Uterus (tissue), 4 donors: ENCODE measurements around the gene KLHL7. TPM values are rescaled to one million over a fixed set of nuclear protein-coding genes. Genes with fewer than 3 reads are reported as not detected.

Source experiments
- DNase-seq, 2 donors: peaks; one replicate each; pipeline ENCODE4 v3.0.0-alpha.2; 2019 to 2020
- H3K27ac ChIP-seq, 2 donors: fragments of 200-600 bp; sonication (generic); 1 replicate in 1 of 2; 2 replicates in 1 of 2; pipeline ENCODE4 v1.5.1; 2016 to 2018
- H3K27me3 ChIP-seq, 2 donors: fragments of 200-600 bp; sonication (generic); one replicate each; pipeline ENCODE4 v1.5.1; 2018 to 2019; ENCODE audit warnings: control low read depth in 1 of 2
- H3K36me3 ChIP-seq, 2 donors: fragments of 200-600 bp; sonication (generic); one replicate each; pipeline ENCODE4 v1.5.1; 2019; ENCODE audit warnings: control low read depth in 1 of 2
- H3K4me1 ChIP-seq, 2 donors: fragments of 200-600 bp; sonication (generic); one replicate each; pipeline ENCODE4 v1.5.1; 2018 to 2019; ENCODE audit warnings: control low read depth in 1 of 2
- H3K4me3 ChIP-seq, 2 donors: fragments of 200-600 bp; sonication (generic); 1 replicate in 1 of 2; 2 replicates in 1 of 2; pipeline ENCODE4 v1.5.1; 2018 to 2019; ENCODE audit warnings: mild to moderate bottlenecking in 1 of 2
- H3K9me3 ChIP-seq, 2 donors: fragments of 200-600 bp; sonication (generic); one replicate each; pipeline ENCODE4 v1.5.1; 2019; ENCODE audit warnings: control low read depth in 1 of 2
- CTCF ChIP-seq, 4 experiments: fragments of 200-600 bp in 2 of 4; fragments of 450-650 bp in 2 of 4; sonication (generic) in 2 of 4; IDR thresholded peaks; one replicate each; pipeline ENCODE4 v1.5.1; 2016 to 2019; ENCODE audit warnings: antibody characterized with exemption in 4 of 4, mild to moderate bottlenecking in 2 of 4, moderate library complexity in 1 of 4
- POLR2A ChIP-seq, 2 donors: fragments of 450-650 bp; IDR thresholded peaks; one replicate each; pipeline ENCODE4 v1.6.1; 2016; ENCODE audit warnings: antibody characterized with exemption in 2 of 2, mild to moderate bottlenecking in 1 of 2, moderate library complexity in 1 of 2
- intact Hi-C: fragments of 100-400 bp; cut with DNase I; formaldehyde crosslinking; loops from one replicate; pipeline ENCODE4 v1.15.1; 2023; ENCODE audit warnings: low total_unique reads
- total RNA-seq, 4 donors: library from RNA; depleted of rRNA in 3 of 4; stranded (reverse); fragments of >200 nt in 3 of 4; gene quantifications; one replicate each; pipeline versions ENCODE4 v1.1.0 to v1.2.4, GENCODE V29; 2014 to 2023
- donor health status: DM: yes; HTN: yes; CAD: no.

The KLHL7 gene
- total RNA-seq, 4 donors from 2014 or later, result 12.0 to 136 (median 45.1) TPM

- Histone ChIP-seq H3K27ac (peak overlapping the region; percentile 14 to 69), H3K4me1 (no peaks in the 10 kb centered on the region), H3K27me3 (no peaks in the 10 kb centered on the region), H3K36me3 (no peaks in the 10 kb centered on the region), H3K9me3 (no peaks in the 10 kb centered on the region), H3K4me3 (peak overlapping the region in 1 of 2 donors; percentile 32)
- intact Hi-C loops, result no loop called here
- DNase-seq, result peak in 1 of 2 donors; percentile 27
- TF ChIP-seq POLR2A (IDR thresholded peaks at IDR 0.05) (no peak), CTCF (IDR thresholded peaks at IDR 0.05) (no peak)
Observed at GRCh38 chr7:23205909-23206767, 100.6 kb downstream of the KLHL7 start.

- Histone ChIP-seq H3K36me3 (no peaks in the 10 kb centered on the region), H3K27me3 (no peaks in the 10 kb centered on the region), H3K4me3 (no peak overlapping the region), H3K9me3 (no peaks in the 10 kb centered on the region), H3K4me1 (no peaks in the 10 kb centered on the region), H3K27ac (peak overlapping the region in 1 of 2 donors; percentile 69)
- no peak for DNase-seq
- TF ChIP-seq POLR2A (IDR thresholded peaks at IDR 0.05) (no peak), CTCF (IDR thresholded peaks at IDR 0.05) (no peak)
- intact Hi-C loops, result no loop called here
Observed at GRCh38 chr7:23207021-23207420, 101.4 kb downstream of the KLHL7 start.

- TF ChIP-seq CTCF (IDR thresholded peaks at IDR 0.05) (no peak), POLR2A (IDR thresholded peaks at IDR 0.05) (no peak)
- DNase-seq, result no peak
- Histone ChIP-seq H3K36me3 (no peaks in the 10 kb centered on the region), H3K9me3 (no peaks in the 10 kb centered on the region), H3K4me3 (no peak overlapping the region), H3K27me3 (no peaks in the 10 kb centered on the region), H3K4me1 (no peaks in the 10 kb centered on the region), H3K27ac (no peak overlapping the region)
- intact Hi-C loops, result no loop called here
Observed at GRCh38 chr7:23207884-23208283, 102.3 kb downstream of the KLHL7 start.

GRCh38 chr7:23208316-23208715 lies 102.7 kb downstream of the KLHL7 start:
- H3K36me3 ChIP-seq, result no peaks in the 10 kb centered on the region
- H3K4me3 ChIP-seq, result no peak overlapping the region
- no peak overlapping the region for H3K27ac ChIP-seq
- no peaks in the 10 kb centered on the region for H3K9me3 ChIP-seq
- intact Hi-C loops, result no loop called here
- TF ChIP-seq POLR2A (IDR thresholded peaks at IDR 0.05) (no peak), CTCF (IDR thresholded peaks at IDR 0.05) (no peak)
- no peaks in the 10 kb centered on the region for H3K4me1 ChIP-seq
- no peaks in the 10 kb centered on the region for H3K27me3 ChIP-seq
- DNase-seq, result no peak

GRCh38 chr7:23210506-23210905 lies 104.9 kb downstream of the KLHL7 start:
- H3K4me1 ChIP-seq, result no peaks in the 10 kb centered on the region
- TF ChIP-seq CTCF (IDR thresholded peaks at IDR 0.05) (no peak), POLR2A (IDR thresholded peaks at IDR 0.05) (no peak)
- H3K36me3 ChIP-seq, result no peaks in the 10 kb centered on the region
- no peak overlapping the region for H3K27ac ChIP-seq
- no peaks in the 10 kb centered on the region for H3K9me3 ChIP-seq
- no peak for DNase-seq
- intact Hi-C loops, result no loop called here
- no peak overlapping the region for H3K4me3 ChIP-seq
- H3K27me3 ChIP-seq, result no peaks in the 10 kb centered on the region
